Activated CD4-positive, alpha-beta T cell treated with anti-CD3 and anti-CD28 coated beads, Interleukin-10, Interleukin-2, amounts not matched to agents 100 ng/mL and 50 ng/mL, durations not matched to agents 16 hours and 8 hours (primary cell): ENCODE measurements around the gene LITAF.
"Not testable (repeated sequence)": the region's sequence is repeated elsewhere in the genome, so short reads cannot be mapped to it uniquely, and the experiment has no call there.

ENCODE experiments used
- DNase-seq: peaks from one replicate; pipeline ENCODE4 v3.0.0-alpha.2; 2020

LITAF gene

DNA sequence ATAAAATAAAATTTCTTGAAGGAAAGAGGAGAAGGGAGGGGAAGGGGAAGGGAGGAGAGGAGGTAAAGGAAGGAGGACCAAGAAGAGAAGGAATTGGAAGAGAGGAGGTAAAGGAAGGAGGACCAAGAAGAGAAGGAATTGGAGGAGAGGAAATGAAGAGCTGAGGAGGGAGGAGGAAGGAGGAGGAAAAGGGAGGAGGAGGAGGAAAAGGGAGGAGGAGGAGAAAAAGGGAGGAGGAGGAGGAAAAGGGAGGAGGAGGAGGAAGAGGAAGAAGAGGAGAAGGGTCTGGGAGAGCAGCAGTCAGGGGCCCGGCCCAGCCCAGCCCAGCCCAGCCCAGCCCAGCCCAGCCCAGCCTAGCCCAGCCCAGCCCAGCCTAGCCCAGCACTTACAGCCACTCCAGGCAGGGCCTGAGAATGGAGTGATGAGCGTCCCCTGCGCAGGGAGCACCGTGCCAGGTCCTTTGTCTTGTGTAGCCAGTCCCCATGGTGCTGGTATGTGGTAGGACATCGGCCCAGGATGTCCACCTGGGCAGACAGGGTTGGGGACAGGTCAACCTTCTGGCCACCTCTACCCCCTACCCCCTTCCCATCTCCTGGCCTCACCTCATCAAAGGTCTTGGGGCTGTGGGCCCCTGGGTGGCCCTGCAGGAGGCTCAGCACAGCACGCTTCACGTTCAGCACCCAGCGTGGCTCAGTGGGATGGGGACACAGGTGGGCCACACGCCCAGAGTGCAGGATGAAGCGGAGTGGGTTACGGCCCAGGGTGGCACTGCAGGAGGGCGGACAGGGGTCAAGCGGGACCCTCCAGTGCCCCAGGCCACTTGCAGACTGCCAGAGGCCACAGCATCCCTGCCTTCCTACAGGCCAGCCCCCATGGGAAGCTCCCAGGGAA is 70.9 kb downstream of the LITAF start:
- DNase-seq = no peak

DNA sequence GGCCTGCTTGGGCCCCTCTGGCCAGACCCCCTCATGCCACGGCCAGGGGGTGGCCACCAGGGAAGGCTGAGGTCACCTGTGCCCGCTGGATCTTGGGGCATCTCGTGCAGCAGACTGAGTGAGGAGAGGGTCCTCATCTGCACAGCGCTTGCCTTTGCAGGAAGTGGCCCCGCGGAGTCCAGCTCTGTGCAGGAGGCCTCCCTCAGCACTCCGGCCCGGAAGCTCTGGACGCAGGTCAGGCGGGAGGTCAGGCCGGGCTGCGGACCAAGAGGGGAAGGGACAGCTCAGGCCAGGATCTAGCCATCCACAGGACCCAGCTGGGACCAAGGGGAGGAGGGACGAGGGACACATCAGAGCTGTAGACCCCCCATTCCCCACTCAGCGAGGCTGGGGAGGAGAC is 72.4 kb downstream of the LITAF start:
- DNase-seq = no peak

DNA sequence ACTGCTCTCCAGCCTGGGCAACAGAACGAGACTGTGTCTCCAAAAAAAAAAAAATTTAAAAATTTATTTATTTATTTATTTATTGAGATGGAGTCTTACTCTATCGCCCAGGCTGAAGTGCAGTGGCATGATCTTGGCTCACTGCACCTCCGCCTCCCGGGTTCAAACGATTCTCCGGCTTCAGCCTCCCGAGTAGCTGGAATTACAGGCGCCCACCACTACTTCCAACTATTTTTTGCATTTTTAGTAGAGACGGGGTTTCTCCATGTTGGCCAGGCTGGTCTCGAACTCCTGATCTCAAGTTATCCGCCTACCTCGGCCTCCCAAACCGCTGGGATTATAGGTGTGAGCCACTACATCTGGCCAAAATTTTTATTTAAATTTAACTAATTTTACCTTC is 73.4 kb downstream of the LITAF start:
- not testable (repeated sequence) for DNase-seq

DNA sequence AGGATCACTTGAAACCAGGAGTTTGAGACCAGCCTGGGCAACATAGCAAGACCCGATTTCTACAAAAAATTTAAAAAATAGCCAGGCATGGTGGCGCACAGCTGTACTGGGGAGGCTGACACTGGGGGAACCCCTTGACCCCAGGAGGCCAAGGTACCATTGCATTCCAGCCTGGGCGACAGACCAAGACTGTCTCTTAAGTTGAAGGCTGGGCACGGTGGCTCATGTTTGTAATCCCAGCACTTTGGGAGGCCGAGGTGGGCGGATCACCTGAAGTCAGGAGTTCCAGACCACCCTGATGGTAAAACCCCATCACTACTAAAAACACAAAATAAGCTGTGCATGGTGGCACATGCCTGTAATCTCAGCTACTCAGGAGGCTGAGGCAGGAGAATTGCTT is 74.9 kb downstream of the LITAF start:
- no peak for DNase-seq

DNA sequence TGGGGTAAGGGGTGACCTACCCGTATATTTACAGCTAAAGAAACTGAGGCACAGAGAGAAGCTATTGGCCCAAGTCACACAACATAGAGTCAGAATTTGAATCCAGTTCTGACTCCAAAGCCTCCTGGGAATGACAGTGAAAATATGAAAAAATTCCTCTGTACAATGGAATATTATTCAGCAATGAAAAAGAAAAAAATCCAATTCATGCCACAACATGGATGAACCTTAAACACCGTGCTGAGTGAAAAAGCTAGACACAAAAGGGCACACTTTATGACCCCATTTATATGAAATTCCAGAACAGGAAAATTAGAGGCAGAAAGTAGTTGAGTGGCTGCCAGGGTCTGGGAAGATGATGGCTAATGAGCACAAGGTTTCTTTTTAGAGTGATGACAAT is 75.4 kb downstream of the LITAF start:
- DNase-seq = no peak

DNA sequence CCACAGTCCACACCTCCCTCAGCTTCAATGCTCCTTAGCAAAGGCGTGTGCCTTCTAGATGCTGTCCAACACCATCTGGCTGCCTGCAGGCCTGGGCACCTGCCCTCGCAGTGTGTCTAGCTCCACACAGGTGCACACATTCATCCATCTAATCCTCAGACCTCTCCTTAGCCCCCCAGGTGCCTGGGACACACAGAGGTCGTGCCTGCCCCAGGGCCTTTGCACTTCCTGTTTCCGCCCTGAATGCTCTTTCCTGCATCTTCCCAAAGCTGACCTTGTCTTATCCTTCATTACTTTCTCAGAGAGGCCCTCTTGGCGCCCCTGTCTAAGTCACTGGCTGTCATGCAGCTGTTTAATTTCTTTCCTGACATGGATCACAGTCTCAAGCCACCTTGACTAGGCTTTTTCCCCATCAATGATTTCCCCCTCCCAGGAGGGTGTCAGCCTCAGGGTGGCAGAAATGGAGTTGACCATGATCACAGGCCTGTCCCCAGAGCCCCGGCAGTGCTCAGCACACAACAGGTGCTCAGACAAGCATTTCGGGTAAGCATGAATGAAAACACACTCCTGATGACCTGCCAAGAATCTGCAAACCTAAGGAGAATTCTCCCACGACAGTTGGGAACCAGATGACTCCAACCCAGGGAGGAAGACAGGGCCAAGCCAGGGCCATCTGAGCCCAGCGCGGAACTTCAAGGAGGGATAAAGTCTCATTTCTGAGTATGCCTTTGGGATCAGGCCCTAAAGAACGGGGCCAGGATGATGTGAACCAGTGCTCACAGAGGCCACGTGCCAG is 76.3 kb downstream of the LITAF start:
- DNase-seq = no peak

DNA sequence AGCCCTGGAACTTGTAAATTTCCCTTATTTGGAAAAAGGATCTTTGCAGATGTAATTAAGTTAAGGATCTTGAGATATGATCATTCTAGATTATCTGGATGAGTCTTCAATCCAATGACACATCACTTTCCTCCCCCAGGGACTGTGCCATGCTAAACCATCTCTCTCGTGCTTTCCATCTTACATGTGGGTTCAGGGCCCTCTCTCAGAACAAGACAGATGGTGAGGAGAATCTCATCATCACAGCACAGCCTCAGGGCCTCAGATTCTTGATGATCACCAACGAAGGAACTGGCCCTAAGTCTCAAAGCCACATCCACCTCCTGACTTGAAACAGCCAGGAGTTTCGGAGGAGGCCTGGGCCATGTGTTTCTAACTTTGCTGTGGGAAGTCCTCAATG is 78.7 kb downstream of the LITAF start:
- DNase-seq = no peak

DNA sequence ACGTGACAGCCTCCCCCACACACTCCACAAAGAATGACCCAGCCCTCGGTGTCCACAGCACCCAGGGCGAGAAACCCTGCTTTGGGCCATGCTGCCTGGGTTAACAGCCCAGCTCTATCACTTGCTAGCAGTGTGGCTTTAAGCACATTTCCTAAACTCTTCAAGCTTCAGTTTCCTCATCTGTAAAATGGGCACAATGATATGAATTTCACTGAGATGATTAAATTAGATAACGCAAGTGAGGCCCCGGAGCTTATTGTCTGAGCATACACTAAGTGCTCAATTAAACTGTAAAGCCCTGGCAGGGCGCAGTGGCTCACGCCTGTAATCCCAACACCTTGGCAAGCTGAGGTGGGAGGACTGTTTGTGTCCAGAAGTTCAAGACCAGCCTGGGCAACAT is 79.4 kb downstream of the LITAF start:
- no peak for DNase-seq

DNA sequence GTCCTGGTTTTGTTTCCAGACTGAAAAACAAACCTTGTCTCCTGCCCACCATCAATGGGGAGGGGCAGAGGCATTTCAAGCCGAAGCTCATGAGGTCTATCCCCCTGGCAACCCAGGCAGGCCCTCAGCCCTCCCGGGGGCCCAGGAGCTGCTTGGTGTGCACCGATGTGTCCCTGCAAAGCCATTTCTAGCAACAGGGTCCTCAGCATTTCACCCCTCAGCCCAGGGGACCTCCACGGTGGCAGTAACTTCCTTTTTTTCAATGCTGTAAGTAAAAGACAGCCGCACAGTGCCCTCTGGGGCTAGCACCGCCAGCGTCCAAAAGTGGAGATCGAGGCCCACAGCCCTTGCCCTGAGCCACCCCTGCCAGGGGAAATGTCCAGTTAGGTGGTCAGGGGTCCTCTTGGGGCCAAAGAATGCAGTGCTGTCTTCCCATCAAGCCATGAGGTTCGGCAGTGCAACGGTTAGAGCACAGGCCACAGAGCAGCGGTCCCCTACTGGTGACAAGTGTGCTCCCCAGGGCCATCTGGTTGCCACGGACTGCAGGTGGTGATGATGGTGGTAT is 79.9 kb downstream of the LITAF start:
- DNase-seq = no peak

DNA sequence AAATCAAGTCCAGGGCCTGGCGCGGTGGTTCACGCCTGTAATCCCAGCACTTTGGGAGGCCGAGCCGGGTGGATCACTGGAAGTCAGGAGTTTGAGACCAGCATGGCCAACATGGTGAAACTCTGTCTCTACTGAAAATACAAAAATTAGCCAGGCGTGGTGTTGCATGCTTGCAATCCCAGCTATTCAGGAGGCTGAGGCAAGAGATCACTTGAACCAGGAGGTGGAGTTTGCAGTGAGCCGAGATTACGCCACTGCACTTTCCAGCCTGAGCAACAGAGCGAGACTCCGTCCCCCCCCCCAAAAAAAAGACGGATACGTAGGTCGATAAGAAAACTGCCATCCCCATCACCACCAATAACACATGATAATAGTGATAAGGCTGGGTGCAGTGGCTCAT is 82.5 kb downstream of the LITAF start:
- not testable (repeated sequence) for DNase-seq

DNA sequence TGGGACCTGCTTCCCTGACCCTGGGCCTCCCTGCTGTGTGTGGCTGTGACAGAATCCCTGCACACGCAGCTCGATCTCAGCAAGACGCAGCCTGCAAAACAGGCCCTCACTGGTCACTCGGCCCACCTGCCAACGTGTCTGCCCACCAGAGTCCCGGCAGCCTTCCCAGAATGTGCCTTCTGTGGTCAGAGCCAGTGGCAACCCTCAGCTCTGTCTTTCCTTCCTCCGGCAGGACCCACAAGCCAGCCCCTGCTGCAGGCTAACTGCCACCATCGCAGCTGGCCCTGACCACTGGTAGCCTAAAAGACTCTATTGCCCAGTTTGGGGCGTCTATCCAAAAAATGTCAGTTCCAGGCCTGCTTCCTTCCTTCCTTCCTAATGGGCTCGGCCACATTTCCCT is 83.2 kb downstream of the LITAF start:
- DNase-seq = no peak

DNA sequence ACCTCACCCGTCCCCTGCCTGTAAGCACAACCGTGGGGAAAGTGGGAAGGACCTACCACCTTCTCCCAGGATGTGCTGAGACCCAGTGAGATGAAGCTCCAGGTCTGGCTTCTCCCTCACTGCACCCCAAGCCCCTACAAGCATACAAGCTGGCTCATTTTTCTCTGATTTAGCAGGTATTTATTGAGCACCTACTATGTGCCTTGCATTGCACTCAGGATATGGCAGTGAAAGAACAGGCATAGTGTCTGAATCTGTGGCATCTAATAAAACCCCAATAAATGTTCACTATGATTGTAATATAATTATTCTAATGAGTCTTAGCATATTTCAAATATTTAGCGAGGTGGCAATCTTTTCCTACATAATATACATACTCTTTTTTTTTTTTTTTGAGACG is 84.5 kb downstream of the LITAF start:
- no peak for DNase-seq

DNA sequence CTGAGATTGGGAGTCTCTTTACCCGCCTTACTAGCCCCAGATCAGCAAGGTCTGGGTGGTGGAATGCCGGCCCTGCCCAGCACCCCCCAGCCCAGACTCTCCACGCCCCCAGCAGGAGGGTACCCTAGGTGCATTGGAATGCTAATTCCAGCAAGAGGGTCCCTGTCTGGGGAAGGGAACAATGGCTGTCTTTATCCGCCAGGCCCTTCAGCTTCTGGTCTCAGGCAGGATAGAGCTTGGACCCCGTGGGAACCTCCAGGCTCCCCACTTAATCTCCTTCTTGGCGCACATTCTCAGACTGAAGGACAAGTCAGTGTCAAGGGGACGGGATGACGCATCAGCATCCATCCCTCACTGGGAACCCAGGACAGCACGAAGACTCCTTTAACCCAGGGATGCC is 85.1 kb downstream of the LITAF start:
- no peak for DNase-seq

DNA sequence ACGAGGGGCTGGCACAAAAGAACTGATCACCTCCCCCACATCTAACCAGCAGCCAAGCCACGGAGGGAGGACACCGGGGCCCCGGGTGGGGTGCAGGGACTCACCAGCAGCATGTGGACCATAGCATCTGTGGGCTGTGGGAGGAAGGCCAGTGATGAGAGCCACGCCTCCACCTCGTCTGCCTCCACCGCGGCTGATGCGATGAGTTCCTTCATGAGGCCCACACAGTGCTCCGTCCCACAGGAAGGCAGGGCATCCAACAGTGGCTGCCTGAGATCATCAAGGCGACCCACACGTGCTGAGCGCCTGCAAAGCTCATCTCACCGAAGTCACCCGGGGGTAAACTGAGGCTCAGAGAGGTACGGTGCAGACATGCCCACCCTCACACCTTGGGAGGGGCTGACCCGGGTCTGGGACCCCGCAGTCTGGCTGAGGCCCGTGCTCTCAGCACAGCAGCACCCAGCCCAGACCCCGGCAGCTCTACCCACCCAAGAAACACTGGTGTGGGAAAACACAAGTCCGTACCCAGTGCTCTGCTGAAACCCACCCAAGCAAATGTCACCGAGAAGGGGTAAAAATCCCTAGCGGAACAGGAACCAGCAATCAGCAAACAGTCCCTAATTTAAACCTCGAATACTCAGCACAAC is 85.9 kb downstream of the LITAF start:
- DNase-seq = no peak

DNA sequence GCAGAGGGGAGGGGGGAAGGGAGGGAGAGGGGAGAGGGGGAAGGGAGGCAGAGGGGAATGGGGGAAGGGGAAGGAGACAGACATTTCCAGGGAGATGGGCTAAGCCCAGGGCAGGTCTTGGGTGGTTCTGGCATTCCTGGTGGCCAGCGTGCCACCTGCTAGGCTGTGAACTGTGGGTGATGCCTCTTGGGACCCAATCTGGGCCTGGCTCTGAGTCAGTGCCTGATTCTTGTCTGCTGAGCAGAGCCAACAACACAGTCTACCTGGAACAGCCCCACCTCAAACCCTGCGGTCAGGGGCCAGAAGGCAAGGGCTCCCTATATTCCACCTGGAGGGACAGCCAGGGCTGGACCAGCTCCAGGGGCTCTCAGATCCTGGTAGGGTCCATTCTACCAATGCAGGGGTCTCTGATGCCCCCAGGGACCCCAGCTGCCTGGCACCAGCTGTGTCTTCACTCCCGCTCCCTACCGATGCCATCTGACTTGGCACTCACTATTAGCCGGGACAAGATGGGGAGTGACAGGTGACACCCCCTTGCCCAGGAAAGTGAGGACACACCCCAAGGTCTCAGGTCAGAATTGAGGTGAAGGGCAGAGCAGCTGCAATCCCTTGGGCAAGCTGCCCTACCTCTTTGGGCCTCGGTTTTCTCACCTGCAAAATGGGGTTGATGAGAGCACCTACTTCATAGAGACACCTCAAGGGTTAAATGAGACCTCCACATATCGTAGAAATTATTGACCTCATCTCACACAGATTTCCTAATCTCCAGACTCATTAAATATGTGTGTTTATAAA is 87.2 kb downstream of the LITAF start:
- DNase-seq = no peak

DNA sequence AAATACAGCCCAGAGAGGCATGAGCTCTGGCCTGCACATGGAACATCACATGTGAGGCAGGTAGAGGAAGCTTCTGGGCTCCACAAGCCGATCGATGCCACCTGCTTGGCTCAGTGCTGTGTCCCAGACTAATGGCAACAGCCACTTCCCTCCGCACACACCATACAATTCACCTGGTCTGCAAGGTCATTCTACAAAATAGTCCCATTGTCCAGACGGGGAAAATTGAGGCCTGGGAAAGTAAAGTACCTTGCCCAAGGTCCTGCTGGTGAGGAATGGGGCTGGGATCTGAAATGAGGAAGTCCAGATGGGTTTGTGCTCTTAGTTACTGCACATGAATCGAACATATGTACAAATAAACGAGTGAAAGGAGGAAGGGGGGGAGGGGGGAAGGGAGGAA is 88.0 kb downstream of the LITAF start:
- no peak for DNase-seq

DNA sequence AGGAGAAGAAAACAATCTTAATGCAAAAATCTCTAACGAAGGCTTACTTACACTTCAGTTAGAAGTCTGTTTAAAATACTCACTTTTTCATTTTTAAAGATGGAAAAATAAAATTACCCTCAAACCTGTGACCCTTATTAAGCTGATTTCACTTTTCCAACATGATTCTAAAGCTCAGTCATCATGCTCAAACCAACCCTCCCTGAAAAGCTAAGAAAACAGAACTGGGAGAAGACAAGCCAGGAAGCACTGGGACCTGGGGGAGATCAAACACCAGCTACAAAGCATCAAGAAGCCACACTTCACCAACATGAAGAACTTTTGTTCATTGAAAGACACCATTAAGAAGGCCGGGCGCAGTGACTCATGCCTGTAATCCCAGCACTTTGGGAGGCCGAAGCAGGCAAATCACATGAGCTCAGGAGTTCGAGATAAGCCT is 88.8 kb downstream of the LITAF start:
- DNase-seq = no peak
